Measurements from ENCODE around the gene MBD3L5.

GRCh38 chr19:7067716-7068115 lies 37.3 kb downstream of the MBD3L5 start:
- TF ChIP-seq CTCF (IDR thresholded peaks at IDR 0.05; ENCODE audit: low read length) (no peak), EZH2 (optimal IDR thresholded peaks at IDR 0.05; ENCODE audit: low read depth, low read length) (no peak), EZH2phosphoT487 (IDR thresholded peaks at IDR 0.05; ENCODE audit: low read length) (no peak)

All from MM.1S (cell line).